C4-2B (cell line): ENCODE data around the gene GAS6.
A peak's percentile ranks its signal among the peaks of the same experiment; 100 is the strongest.

Source experiments
- H3K27ac ChIP-seq: fragments of 450-650 bp; 2 replicates; pipeline ENCODE4 v1.5.1; 2017
- CTCF ChIP-seq: fragments of 450-650 bp; conservative IDR thresholded peaks from 2 replicates; pipeline ENCODE4 v1.5.1; 2017; ENCODE audit warnings: mild to moderate bottlenecking
- ZFX ChIP-seq: fragments of 450-650 bp; IDR thresholded peaks from 2 replicates; pipeline ENCODE4 v1.6.1; 2017

GAS6 gene

GRCh38 chr13:113817860-113818691 is 45.8 kb downstream of the GAS6 start:
- TF ChIP-seq CTCF = no peak
- no peak for TF ChIP-seq ZFX
- no peak overlapping the region for H3K27ac ChIP-seq

DNA sequence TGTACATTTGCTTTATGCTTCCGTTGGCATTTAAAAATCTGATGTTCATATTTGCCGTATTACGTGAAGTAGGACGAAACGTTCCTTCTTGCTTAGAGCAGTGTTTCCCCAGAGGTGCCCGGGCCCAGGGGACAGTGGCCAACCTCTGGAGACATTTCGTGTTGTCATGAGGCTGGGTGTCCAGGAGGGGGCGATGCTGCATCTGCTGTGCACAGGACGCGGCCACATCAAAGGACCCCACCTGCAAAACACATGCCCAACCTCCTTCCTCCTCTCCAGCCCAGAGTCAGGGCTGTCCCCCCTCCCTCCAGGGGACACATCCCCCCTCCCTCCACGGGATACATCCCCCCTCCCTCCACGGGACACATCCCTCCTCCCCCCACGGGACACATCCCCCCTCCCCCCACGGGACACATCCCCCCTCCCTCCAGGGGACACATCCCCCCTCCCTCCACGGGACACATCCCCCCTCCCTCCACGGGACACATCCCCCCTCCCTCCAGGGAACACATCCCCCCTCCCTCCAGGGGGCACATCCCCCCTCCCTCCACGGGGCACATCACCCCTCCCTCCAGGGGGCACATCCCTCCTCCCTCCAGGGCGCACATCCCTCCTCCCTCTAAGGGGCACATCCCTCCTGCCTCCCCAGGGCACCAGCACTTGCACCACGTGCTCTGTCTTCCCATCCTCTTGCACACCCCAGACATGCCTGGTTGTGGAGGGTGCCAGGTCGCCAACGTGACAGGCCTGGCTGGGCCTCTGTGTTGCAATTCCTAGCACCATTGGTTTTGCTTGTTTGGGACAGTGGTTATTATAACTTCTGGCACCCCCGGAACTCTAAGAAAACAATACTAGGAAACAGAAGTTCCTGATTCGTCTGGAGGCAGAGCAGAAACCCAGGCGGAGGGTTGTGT is 46.7 kb downstream of the GAS6 start:
- H3K27ac ChIP-seq = no peak overlapping the region; the same call in 1 of the 2 replicates
- no peak for TF ChIP-seq ZFX
- TF ChIP-seq CTCF = peak; percentile 73

DNA sequence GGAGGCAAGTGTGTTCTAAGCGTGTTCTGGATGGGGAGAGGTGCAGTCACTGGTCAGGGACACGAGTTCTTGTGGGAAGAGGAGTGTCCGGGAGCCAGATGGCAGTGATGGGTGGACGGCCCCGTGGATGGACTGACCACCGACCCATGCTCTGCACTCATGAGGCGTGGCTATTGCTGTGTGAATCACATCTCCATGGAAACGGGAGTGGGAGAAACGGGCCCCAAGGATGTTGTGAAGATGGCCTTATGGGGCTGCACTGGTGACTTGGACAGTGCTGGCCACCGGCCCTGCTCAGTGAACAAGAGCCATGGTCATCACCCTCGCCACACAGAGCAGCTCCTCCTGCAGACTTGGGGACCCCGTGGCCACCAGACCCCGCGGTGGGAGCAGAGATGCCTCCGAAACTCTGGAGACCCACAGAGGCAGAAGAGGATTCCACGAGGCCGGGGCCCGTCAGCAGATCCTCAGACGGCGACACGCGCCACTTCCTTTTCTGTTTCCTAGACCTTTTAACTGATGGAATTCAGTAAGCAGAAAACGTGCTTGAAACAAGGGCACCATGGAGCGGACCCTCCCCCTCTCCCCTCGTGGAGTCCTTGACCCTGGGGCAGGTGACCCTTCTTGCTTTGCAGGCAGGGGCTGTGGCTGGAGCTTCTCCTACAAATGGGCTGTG is 47.5 kb downstream of the GAS6 start:
- H3K27ac ChIP-seq = peak overlapping the region; percentile 65
- no peak for TF ChIP-seq CTCF
- no peak for TF ChIP-seq ZFX

GRCh38 chr13:113815151-113816058 is 48.5 kb downstream of the GAS6 start:
- peak overlapping the region; percentile 65 for H3K27ac ChIP-seq
- TF ChIP-seq CTCF = no peak
- no peak for TF ChIP-seq ZFX

DNA sequence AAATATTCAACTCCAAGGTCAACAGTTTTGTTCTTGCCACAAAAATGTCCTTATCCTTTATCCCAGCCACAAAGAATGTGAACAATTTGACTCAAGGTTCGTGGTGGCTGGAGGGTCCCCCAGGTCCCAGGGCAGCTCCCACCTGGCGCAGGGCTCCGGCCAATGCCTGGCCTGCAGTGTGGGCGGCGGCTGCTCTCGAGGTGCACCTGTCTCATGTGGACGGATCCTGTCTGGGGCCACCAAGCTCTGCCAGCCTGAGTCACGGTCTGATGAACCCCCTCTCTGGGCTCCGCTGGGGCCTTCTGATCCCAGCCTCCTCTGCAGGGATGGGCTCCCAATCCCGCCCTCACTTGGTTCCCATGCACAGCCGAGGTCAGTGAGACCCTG is 49.4 kb downstream of the GAS6 start:
- no peak overlapping the region for H3K27ac ChIP-seq
- TF ChIP-seq CTCF (no peak), ZFX (no peak)

- no peak overlapping the region for H3K27ac ChIP-seq
- TF ChIP-seq ZFX (no peak), CTCF (no peak)
Observed at GRCh38 chr13:113813749-113814434, 50.0 kb downstream of the GAS6 start.
